ACC112 (cell line): ENCODE results near the gene GRHL3.

Source experiments
- H2AFZ ChIP-seq: fragments of 200-600 bp; sonication (generic); one replicate; pipeline ENCODE4 v1.6.0; 2017; ENCODE audit warnings: antibody characterized with exemption, low read length; ENCODE audit not compliant: unreplicated experiment
- H3K27ac ChIP-seq: fragments of 200-600 bp; sonication (generic); 2 replicates; pipeline ENCODE4 v1.5.1; 2014; ENCODE audit warnings: low read depth, mild to moderate bottlenecking, antibody characterized with exemption, low read length, moderate library complexity
- H3K27me3 ChIP-seq: fragments of 200-600 bp; sonication (generic); 2 replicates; pipeline ENCODE4 v1.6.1; 2014; ENCODE audit warnings: mild to moderate bottlenecking, antibody characterized with exemption, low read length, moderate library complexity, mixed read lengths; ENCODE audit not compliant: insufficient read depth
- H3K36me3 ChIP-seq: fragments of 200-600 bp; sonication (generic); 2 replicates; pipeline ENCODE4 v1.6.1; 2016; ENCODE audit warnings: mild to moderate bottlenecking, antibody characterized with exemption, low read length, moderate library complexity, mixed read lengths; ENCODE audit not compliant: insufficient read depth
- H3K4me1 ChIP-seq: fragments of 200-600 bp; sonication (generic); one replicate; pipeline ENCODE4 v1.6.1; 2016; ENCODE audit warnings: low read length, mixed read lengths; ENCODE audit not compliant: insufficient read depth, unreplicated experiment, control insufficient read depth
- H3K4me3 ChIP-seq: fragments of 200-600 bp; sonication (generic); 2 replicates; pipeline ENCODE4 v1.5.1; 2014; ENCODE audit warnings: mild to moderate bottlenecking, low read depth, low read length
- H3K79me2 ChIP-seq: fragments of 200-600 bp; sonication (generic); one replicate; pipeline ENCODE4 v1.6.0; 2016; ENCODE audit warnings: low read length; ENCODE audit not compliant: control insufficient read depth, unreplicated experiment, insufficient read depth

The GRHL3 gene

GRCh38 chr1:24302209-24302611 lies 16.9 kb upstream of the GRHL3 start:
- H3K79me2 ChIP-seq, result no peaks in the 10 kb centered on the region
- H2AFZ ChIP-seq, result no peak overlapping the region
- no peak overlapping the region for H3K27ac ChIP-seq
- H3K4me3 ChIP-seq, result no peak overlapping the region
- H3K36me3 ChIP-seq, result no peaks in the 10 kb centered on the region
- peaks cover 11% of the 10 kb centered on the region for H3K4me1 ChIP-seq
- H3K27me3 ChIP-seq, result 0 out of 2 replicates have a peak, but pooled peaks cover 2% of the 10 kb centered on the region

- no peak overlapping the region for H3K4me3 ChIP-seq
- 0 out of 2 replicates have a peak, but pooled peaks cover 2% of the 10 kb centered on the region for H3K27me3 ChIP-seq
- H3K79me2 ChIP-seq, result no peaks in the 10 kb centered on the region
- H2AFZ ChIP-seq, result no peak overlapping the region
- no peak overlapping the region for H3K27ac ChIP-seq
- peaks cover 11% of the 10 kb centered on the region for H3K4me1 ChIP-seq
- no peaks in the 10 kb centered on the region for H3K36me3 ChIP-seq
Measured at GRCh38 chr1:24303600-24303999, 15.6 kb upstream of the GRHL3 start.

- H3K4me3 ChIP-seq, result no peak overlapping the region
- H3K27me3 ChIP-seq, result 0 out of 2 replicates have a peak, but pooled peaks cover 2% of the 10 kb centered on the region
- H2AFZ ChIP-seq, result no peak overlapping the region
- no peaks in the 10 kb centered on the region for H3K79me2 ChIP-seq
- H3K4me1 ChIP-seq, result peaks cover 11% of the 10 kb centered on the region
- no peaks in the 10 kb centered on the region for H3K36me3 ChIP-seq
- H3K27ac ChIP-seq, result no peak overlapping the region
Measured at GRCh38 chr1:24304763-24305162, 14.4 kb upstream of the GRHL3 start.

- Histone ChIP-seq H3K4me3 (no peak overlapping the region), H3K79me2 (no peaks in the 10 kb centered on the region), H3K27ac (no peak overlapping the region), H3K4me1 (no peaks in the 10 kb centered on the region), H3K36me3 (no peaks in the 10 kb centered on the region), H3K27me3 (0 out of 2 replicates have a peak, but pooled peaks cover 2% of the 10 kb centered on the region), H2AFZ (no peak overlapping the region)
Measured at GRCh38 chr1:24308365-24309015, 10.7 kb upstream of the GRHL3 start.

- no peak overlapping the region for H3K4me3 ChIP-seq
- H3K27ac ChIP-seq, result no peak overlapping the region
- H3K36me3 ChIP-seq, result no peaks in the 10 kb centered on the region
- 0 out of 2 replicates have a peak, but pooled peaks cover 2% of the 10 kb centered on the region for H3K27me3 ChIP-seq
- no peak overlapping the region for H2AFZ ChIP-seq
- no peaks in the 10 kb centered on the region for H3K4me1 ChIP-seq
- no peaks in the 10 kb centered on the region for H3K79me2 ChIP-seq
Measured at GRCh38 chr1:24309762-24310485, 9.2 kb upstream of the GRHL3 start.

- no peaks in the 10 kb centered on the region for H3K36me3 ChIP-seq
- H3K27ac ChIP-seq, result no peak overlapping the region
- H3K4me1 ChIP-seq, result no peaks in the 10 kb centered on the region
- no peak overlapping the region for H3K4me3 ChIP-seq
- H2AFZ ChIP-seq, result no peak overlapping the region
- H3K79me2 ChIP-seq, result no peaks in the 10 kb centered on the region
- H3K27me3 ChIP-seq, result 0 out of 2 replicates have a peak, but pooled peaks cover 2% of the 10 kb centered on the region
Measured at GRCh38 chr1:24311234-24311633, 7.9 kb upstream of the GRHL3 start.

GRCh38 chr1:24311741-24312140 lies 7.4 kb upstream of the GRHL3 start:
- H3K27me3 ChIP-seq, result 0 out of 2 replicates have a peak, but pooled peaks cover 2% of the 10 kb centered on the region
- no peaks in the 10 kb centered on the region for H3K36me3 ChIP-seq
- H3K4me3 ChIP-seq, result no peak overlapping the region
- H3K4me1 ChIP-seq, result no peaks in the 10 kb centered on the region
- H3K79me2 ChIP-seq, result no peaks in the 10 kb centered on the region
- no peak overlapping the region for H2AFZ ChIP-seq
- H3K27ac ChIP-seq, result no peak overlapping the region

- H3K27ac ChIP-seq, result no peak overlapping the region
- H2AFZ ChIP-seq, result no peak overlapping the region
- peaks cover 22% of the 10 kb centered on the region for H3K27me3 ChIP-seq
- no peaks in the 10 kb centered on the region for H3K4me1 ChIP-seq
- H3K4me3 ChIP-seq, result no peak overlapping the region
- no peaks in the 10 kb centered on the region for H3K36me3 ChIP-seq
- H3K79me2 ChIP-seq, result no peaks in the 10 kb centered on the region
Measured at GRCh38 chr1:24315391-24315790, 3.8 kb upstream of the GRHL3 start.

GRCh38 chr1:24316645-24317044 lies 2.5 kb upstream of the GRHL3 start:
- Histone ChIP-seq H2AFZ (no peak overlapping the region), H3K4me3 (no peak overlapping the region), H3K27me3 (peaks cover 34% of the 10 kb centered on the region), H3K79me2 (no peaks in the 10 kb centered on the region), H3K27ac (no peak overlapping the region), H3K4me1 (peaks cover 2% of the 10 kb centered on the region), H3K36me3 (no peaks in the 10 kb centered on the region)

- H3K79me2 ChIP-seq, result no peaks in the 10 kb centered on the region
Measured at GRCh38 chr1:24317081-24317480, 2.1 kb upstream of the GRHL3 start.

More at GRCh38 chr1:24317081-24317480, 2.1 kb upstream of the GRHL3 start:
- no peak overlapping the region for H2AFZ ChIP-seq
- no peak overlapping the region for H3K27ac ChIP-seq
- no peaks in the 10 kb centered on the region for H3K36me3 ChIP-seq
- H3K4me3 ChIP-seq, result no peak overlapping the region
- H3K4me1 ChIP-seq, result peaks cover 6% of the 10 kb centered on the region
- H3K27me3 ChIP-seq, result peaks cover 38% of the 10 kb centered on the region
